CD4-positive, alpha-beta T cell treated with Interleukin-17A for 1 hour (primary cell): Measurements from ENCODE around the gene ANOS1.
"Not testable (repeated sequence)": the region's sequence is repeated elsewhere in the genome, so short reads cannot be mapped to it uniquely, and the experiment has no call there.

Experiments used
- DNase-seq: peaks from one replicate; pipeline ENCODE4 v3.0.0-alpha.2; 2020

The ANOS1 gene, protein sequence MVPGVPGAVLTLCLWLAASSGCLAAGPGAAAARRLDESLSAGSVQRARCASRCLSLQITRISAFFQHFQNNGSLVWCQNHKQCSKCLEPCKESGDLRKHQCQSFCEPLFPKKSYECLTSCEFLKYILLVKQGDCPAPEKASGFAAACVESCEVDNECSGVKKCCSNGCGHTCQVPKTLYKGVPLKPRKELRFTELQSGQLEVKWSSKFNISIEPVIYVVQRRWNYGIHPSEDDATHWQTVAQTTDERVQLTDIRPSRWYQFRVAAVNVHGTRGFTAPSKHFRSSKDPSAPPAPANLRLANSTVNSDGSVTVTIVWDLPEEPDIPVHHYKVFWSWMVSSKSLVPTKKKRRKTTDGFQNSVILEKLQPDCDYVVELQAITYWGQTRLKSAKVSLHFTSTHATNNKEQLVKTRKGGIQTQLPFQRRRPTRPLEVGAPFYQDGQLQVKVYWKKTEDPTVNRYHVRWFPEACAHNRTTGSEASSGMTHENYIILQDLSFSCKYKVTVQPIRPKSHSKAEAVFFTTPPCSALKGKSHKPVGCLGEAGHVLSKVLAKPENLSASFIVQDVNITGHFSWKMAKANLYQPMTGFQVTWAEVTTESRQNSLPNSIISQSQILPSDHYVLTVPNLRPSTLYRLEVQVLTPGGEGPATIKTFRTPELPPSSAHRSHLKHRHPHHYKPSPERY

GRCh38 chrX:8731559-8732395 is at the start of gene ANOS1:
ANOS1 (minus strand) TSS chrX:8732137; CDS start chrX:8732036, 101 bp downstream.
- no peak for DNase-seq

- no peak for DNase-seq
These were observed 41.2 kb upstream of the ANOS1 start for GRCh38 chrX:8773117-8773516.

DNA sequence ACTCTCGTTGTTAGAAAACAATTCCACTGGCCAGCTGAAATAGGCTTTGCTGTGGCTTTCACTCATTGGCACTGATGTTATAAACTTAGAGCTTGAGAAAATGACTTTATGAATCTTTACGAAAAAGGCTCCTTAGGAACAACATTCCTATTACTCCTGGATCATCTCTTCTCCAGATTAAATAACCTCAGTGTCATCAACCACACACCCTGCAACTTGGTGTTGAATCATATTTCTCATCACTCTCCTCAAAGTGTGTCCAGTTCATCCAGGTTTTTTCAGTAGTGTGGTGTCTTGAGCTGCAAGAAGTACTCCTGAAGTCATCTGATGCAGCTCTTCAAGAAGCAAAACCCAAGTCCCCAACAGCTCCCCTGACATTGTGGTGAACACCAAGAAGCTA is 28.1 kb upstream of the ANOS1 start:
- no peak for DNase-seq

DNA sequence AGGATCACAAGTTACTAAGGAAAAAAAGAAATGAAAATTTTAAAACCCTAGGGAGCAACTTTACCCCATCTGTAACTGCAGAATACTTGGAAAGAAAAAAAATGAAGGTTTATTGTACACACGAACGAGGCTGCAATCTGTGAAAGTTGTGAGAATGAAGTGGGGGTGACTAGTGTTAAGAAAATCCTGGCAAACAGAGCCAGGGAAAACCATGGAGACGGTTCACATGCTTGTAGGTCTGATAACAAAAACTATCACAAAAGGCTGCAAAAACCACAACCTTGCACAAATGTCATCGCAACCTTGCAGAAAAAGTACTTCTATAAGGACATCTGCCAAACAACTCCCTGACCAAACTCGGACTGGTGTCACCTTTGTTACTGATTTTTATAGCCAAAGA is 26.8 kb upstream of the ANOS1 start:
- not testable (repeated sequence) for DNase-seq

GRCh38 chrX:8757609-8758389 is 25.9 kb upstream of the ANOS1 start:
- DNase-seq, result not testable (repeated sequence)

GRCh38 chrX:8755813-8756212 is 23.9 kb upstream of the ANOS1 start:
- no peak for DNase-seq

DNA sequence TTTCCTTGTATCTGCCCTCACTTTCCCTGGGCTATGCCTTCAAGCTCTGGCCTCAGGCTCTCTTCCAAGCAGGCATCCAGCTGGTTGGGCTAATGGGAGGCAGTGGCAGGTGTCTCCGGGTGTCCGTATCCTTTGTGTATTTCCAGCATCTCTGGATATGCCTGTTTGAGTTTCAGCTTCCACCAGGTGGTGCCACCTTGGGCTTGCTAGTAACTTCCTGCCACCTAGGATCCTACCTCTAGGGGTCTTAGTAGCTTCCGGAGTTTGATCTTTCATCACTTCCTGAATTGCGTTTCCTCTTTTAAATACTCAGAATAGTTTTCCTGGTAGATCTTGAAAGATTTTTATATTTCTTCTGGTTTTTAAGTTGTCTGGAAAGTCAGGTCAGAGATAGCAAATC is 23.2 kb upstream of the ANOS1 start:
- DNase-seq, result no peak

DNA sequence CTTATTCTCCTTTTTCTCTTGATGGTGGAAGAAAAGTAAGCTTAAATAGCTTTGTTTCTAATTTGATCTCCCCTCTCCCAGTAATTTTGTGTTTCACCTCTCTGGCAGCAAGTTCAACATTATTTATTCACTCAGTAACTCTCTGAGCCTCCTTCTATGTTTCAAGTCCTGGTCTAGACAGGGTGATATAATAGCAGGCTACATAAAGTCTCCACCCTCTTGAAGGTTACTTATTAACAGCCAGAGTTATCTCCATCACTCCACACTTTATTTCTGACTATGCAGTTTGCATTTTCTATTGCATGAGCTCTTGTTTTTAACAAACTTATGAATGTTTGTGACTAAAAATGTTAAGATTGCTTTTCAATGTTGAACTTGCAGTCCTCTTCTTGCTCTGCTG is 17.8 kb upstream of the ANOS1 start:
- DNase-seq, result no peak

- peak; percentile 37 for DNase-seq
These were observed 16.9 kb upstream of the ANOS1 start for GRCh38 chrX:8748855-8749254.

GRCh38 chrX:8743126-8743732 is 11.3 kb upstream of the ANOS1 start:
- peak; percentile 48 for DNase-seq

GRCh38 chrX:8741981-8742380 is 10.0 kb upstream of the ANOS1 start:
- no peak for DNase-seq

GRCh38 chrX:8738588-8739189 is 6.8 kb upstream of the ANOS1 start:
- peak; percentile 21 for DNase-seq

GRCh38 chrX:8737883-8738282 is 5.9 kb upstream of the ANOS1 start:
- DNase-seq, result no peak

DNA sequence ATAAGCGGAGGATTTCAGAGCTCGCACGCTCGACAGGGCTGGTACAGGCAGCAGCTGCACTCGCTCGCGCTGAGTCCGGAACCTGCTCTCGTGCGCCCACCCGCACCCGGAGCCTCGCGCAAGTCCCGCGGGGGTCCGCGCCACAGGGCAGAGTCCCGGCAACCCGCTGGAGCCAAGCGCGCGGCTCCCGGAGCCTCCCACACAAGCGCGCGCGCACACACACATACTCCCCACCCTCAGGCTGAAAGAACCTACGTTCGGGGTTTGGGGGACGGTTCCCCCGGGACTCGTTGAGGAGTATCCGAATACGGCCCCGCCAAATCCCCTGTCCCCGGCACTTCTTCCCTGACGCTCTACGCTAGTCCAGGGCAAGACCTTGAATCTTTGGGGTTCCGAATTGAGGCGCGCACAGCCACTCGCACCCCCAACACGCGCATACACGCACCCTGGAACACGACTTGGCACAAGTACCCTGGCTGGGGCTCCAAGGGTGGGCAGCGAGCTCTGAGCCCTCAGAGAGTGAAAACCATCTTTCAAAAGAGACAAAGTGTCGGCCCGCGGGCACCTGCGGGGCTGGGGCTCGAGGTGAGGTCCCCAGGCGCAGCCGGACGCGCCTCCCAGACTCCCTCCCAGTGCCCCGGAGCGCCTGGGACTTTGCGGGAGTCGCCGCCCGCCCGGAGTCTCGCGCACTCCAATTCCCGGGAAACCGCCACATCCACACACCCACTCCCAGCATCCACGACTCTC is 952 bp downstream of the ANOS1 start:
- no peak for DNase-seq

GRCh38 chrX:8729811-8730210 is 2.1 kb downstream of the ANOS1 start:
- DNase-seq, result no peak

DNA sequence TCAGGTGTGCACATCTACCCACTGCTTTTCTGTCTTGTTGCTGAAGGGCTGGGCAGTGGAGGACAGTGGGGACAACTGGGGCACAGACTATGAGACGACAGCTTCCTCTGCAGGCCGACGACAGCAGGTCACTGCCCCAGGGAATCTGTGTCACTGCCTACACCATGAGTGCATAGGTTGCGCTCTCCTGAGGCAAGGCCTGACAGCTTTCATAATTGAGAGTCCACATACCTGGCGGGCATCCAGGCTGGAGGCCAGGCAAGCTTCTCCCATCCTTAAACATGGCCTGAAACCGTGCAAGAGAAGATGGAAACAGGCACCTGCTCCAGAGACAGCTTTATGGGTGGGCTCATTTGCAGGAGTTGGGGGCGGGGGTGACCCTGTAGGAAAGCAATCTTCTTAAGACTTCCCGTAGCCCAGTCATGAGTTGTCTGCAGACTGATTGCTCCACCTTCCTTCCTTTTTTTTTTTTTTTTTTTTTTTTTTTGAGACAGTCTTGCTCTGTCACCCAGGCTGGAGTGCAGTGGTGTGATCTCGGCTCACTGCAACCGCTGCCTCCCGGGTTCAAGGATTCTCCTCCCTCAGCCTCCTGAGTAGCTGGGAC is 2.9 kb downstream of the ANOS1 start:
- DNase-seq, result no peak

- no peak for DNase-seq
These were observed 5.8 kb downstream of the ANOS1 start for GRCh38 chrX:8726031-8726652.

DNA sequence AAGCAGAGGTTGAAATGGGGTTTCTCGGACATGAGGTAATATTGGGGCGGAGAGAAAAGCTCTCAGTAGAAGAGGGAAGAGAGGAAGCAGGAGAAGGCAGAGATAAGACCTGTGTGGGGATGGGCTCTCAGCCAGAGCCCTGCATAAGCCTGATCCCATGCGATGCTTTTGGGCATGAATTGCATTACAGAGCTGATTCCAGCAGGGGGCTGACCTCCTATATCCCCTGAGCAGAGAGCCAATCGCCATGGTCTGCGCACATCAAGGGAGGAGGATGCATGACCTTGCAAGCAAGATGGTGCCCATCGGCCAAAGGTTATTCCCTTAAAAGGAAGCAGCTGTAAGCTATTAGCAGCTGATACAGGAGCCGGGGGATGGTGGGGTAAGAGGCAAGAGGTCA is 7.6 kb downstream of the ANOS1 start:
- no peak for DNase-seq

GRCh38 chrX:8721536-8721935 is 10.4 kb downstream of the ANOS1 start:
- no peak for DNase-seq

- DNase-seq, result no peak
These were observed 11.8 kb downstream of the ANOS1 start for GRCh38 chrX:8720136-8720535.
